ENCODE results near the gene CHRM1.
"Not testable (repeated sequence)": the region's sequence is repeated elsewhere in the genome, so short reads cannot be mapped to it uniquely, and the experiment has no call there.

CHRM1 gene

GRCh38 chr11:62921201-62921572, at the start of gene CHRM1:
CHRM1 (minus strand) TSS chr11:62921363; CDS start chr11:62911100, 10,263 bp downstream.
- DNase-seq, result no peak

- no peak for DNase-seq
Observed at GRCh38 chr11:62965574-62965973, 44.4 kb upstream of the CHRM1 start.

- no peak for DNase-seq
Observed at GRCh38 chr11:62962391-62962790, 41.2 kb upstream of the CHRM1 start.

- no peak for DNase-seq
Observed at GRCh38 chr11:62961017-62961570, 39.9 kb upstream of the CHRM1 start.

GRCh38 chr11:62959422-62959980, 38.3 kb upstream of the CHRM1 start:
- no peak for DNase-seq

GRCh38 chr11:62958547-62959421, 37.6 kb upstream of the CHRM1 start:
- DNase-seq, result no peak

GRCh38 chr11:62957147-62957546, 36.0 kb upstream of the CHRM1 start:
- no peak for DNase-seq

GRCh38 chr11:62954478-62954877, 33.3 kb upstream of the CHRM1 start:
- DNase-seq, result no peak

GRCh38 chr11:62953811-62954210, 32.6 kb upstream of the CHRM1 start:
- DNase-seq, result no peak

- DNase-seq, result no peak
Observed at GRCh38 chr11:62948765-62949320, 27.7 kb upstream of the CHRM1 start.

GRCh38 chr11:62945538-62945937, 24.4 kb upstream of the CHRM1 start:
- not testable (repeated sequence) for DNase-seq

GRCh38 chr11:62937528-62937927, 16.4 kb upstream of the CHRM1 start:
- DNase-seq, result not testable (repeated sequence)

- DNase-seq, result no peak
Observed at GRCh38 chr11:62934496-62934785, 13.3 kb upstream of the CHRM1 start.

- DNase-seq, result no peak
Observed at GRCh38 chr11:62933750-62934495, 12.8 kb upstream of the CHRM1 start.

GRCh38 chr11:62933285-62933684, 12.1 kb upstream of the CHRM1 start:
- DNase-seq, result no peak

GRCh38 chr11:62931499-62932278, 10.5 kb upstream of the CHRM1 start:
- no peak for DNase-seq

GRCh38 chr11:62930666-62931065, 9.5 kb upstream of the CHRM1 start:
- no peak for DNase-seq

GRCh38 chr11:62930157-62930556, 9.0 kb upstream of the CHRM1 start:
- no peak for DNase-seq

GRCh38 chr11:62928011-62928410, 6.8 kb upstream of the CHRM1 start:
- DNase-seq, result no peak

GRCh38 chr11:62926680-62927455, 5.7 kb upstream of the CHRM1 start:
- no peak for DNase-seq
